BLaER1 treated with 17β-estradiol and CSF1 and Interleukin-3, amounts not matched to agents 10 nM and 100 nM (cell line): Measurements from ENCODE around the gene SEC24B.
A peak's percentile ranks its signal among the peaks of the same experiment; 100 is the strongest.

ENCODE experiments used
- H3K27ac ChIP-seq, 11 experiments: shearing (Covaris generic); formaldehyde crosslinking; 2 replicates each; pipeline ENCODE4 v1.8.1; 2022
- H3K27me3 ChIP-seq, 11 experiments: shearing (Covaris generic); formaldehyde crosslinking; 2 replicates each; pipeline ENCODE4 v1.8.1; 2022
- H3K36me3 ChIP-seq, 11 experiments: shearing (Covaris generic); formaldehyde crosslinking; 2 replicates each; pipeline ENCODE4 v1.8.1; 2022
- H3K4me1 ChIP-seq, 10 experiments: shearing (Covaris generic); formaldehyde crosslinking; 2 replicates each; pipeline ENCODE4 v1.8.1; 2022
- H3K4me2 ChIP-seq, 11 experiments: shearing (Covaris generic); formaldehyde crosslinking; 2 replicates each; pipeline ENCODE4 v1.8.1; 2022
- H3K4me3 ChIP-seq, 10 experiments: shearing (Covaris generic); formaldehyde crosslinking; 2 replicates each; pipeline ENCODE4 v1.8.1; 2022
- H3K9ac ChIP-seq, 11 experiments: shearing (Covaris generic); formaldehyde crosslinking; 2 replicates each; pipeline ENCODE4 v1.8.1; 2022
- H3K9me3 ChIP-seq, 11 experiments: shearing (Covaris generic); formaldehyde crosslinking; replicated peaks in 1 of 11; 2 replicates each; pipeline ENCODE4 v1.8.1; 2022
- H4K20me1 ChIP-seq, 11 experiments: shearing (Covaris generic); formaldehyde crosslinking; 2 replicates each; pipeline ENCODE4 v1.8.1; 2022
- Cebpa-rat ChIP-seq, 11 experiments: shearing (Covaris generic); IDR thresholded peaks; 2 replicates each; pipeline ENCODE4 v1.8.1; 2022

The SEC24B gene

GRCh38 chr4:109433205-109434006 lies at the start of gene SEC24B:
Gene SEC24B (plus strand): TSS chr4:109433815. CDS start chr4:109433870, 55 bp downstream.
- H3K4me3 ChIP-seq: peak within 1 kb of the TSS; percentile 68 to 92 (median 86)
- H3K4me2 ChIP-seq: peak within 1 kb of the TSS; percentile 84 to 97 (median 90)
- H3K9ac ChIP-seq: peak within 1 kb of the TSS; percentile 89 to 97 (median 94)
- TF ChIP-seq Cebpa-rat (IDR thresholded peaks at IDR 0.05): no peak
- H3K36me3 ChIP-seq: peaks cover 8 to 22% (median 14%) of the 10 kb centered on the region in 11 experiments; a peak in 16 of 22 replicates
- no peaks in the 10 kb centered on the region for H3K27me3 ChIP-seq
- peaks cover 41 to 44% (median 43%) of the 10 kb centered on the region in 11 experiments for H4K20me1 ChIP-seq
- peaks cover 26 to 50% (median 39%) of the 10 kb centered on the region in 10 experiments for H3K4me1 ChIP-seq
- H3K9me3 ChIP-seq: no peaks in the 10 kb centered on the region
- H3K27ac ChIP-seq: peak within 1 kb of the TSS; percentile 89 to 95 (median 93)

DNA sequence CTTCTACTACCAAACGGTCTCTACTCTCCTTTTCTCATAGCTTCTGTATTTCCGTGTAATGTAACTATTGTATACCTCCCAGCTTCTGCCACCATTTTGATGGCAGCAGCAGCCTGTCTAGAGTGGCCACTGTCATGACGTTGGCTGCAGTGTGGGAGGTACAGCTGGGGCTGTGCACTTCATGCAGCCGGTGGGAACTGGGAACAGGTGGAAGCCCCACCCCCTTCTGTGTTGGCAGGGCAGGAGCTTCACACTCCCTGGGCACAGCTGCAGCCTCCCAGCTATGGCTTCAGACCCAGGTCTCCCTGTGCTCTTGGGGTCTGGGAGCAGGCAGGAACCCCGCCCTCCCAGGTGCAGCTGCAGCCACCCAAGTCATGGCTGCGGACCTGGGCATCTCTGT lies 49.8 kb upstream of the SEC24B start:
- no peak overlapping the region for H3K9ac ChIP-seq
- H3K4me2 ChIP-seq: no peak overlapping the region
- no peak overlapping the region for H3K27ac ChIP-seq
- no peaks in the 10 kb centered on the region for H3K36me3 ChIP-seq
- H3K4me1 ChIP-seq: peaks cover 0 to 5% (median 0%) of the 10 kb centered on the region in 10 experiments; a peak in 1 of 20 replicates
- no peak for TF ChIP-seq Cebpa-rat (IDR thresholded peaks at IDR 0.05)
- H3K4me3 ChIP-seq: no peak overlapping the region
- H3K9me3 ChIP-seq: no peaks in the 10 kb centered on the region
- H3K27me3 ChIP-seq: no peaks in the 10 kb centered on the region
- H4K20me1 ChIP-seq: no peaks in the 10 kb centered on the region

DNA sequence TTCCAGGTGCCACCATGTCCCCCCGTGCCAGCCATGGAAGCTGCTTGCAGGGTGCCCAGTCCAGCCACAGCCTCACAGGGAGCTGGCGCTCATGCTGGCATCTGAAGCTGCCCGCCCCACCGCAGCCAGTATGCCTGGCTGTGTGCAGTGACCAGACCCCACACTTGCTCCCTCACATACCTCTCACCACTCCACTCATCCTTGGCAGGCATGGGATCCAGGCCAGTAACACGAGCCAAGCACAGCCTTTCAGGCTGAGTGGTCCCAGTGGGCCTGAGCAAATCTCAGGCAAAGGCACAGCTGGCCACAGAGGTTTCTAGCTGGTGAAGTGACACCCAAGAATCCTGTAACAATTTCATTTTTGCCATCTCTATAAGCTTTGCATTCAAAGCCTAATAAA lies 48.4 kb upstream of the SEC24B start:
- TF ChIP-seq Cebpa-rat (IDR thresholded peaks at IDR 0.05): no peak
- H3K27me3 ChIP-seq: no peaks in the 10 kb centered on the region
- H3K4me1 ChIP-seq: peaks cover 0 to 5% (median 0%) of the 10 kb centered on the region in 10 experiments; a peak in 1 of 20 replicates
- no peak overlapping the region for H3K4me3 ChIP-seq
- no peak overlapping the region for H3K27ac ChIP-seq
- no peaks in the 10 kb centered on the region for H3K36me3 ChIP-seq
- no peak overlapping the region for H3K4me2 ChIP-seq
- H4K20me1 ChIP-seq: no peaks in the 10 kb centered on the region
- H3K9ac ChIP-seq: no peak overlapping the region
- H3K9me3 ChIP-seq: no peaks in the 10 kb centered on the region

- Histone ChIP-seq H3K27me3 (no peaks in the 10 kb centered on the region), H3K27ac (no peak overlapping the region), H3K9me3 (peaks cover 0 to 3% (median 0%) of the 10 kb centered on the region in 11 experiments; a peak in 1 of 22 replicates), H3K4me1 (no peaks in the 10 kb centered on the region), H3K9ac (no peak overlapping the region), H3K36me3 (no peaks in the 10 kb centered on the region), H3K4me3 (no peak overlapping the region), H4K20me1 (no peaks in the 10 kb centered on the region), H3K4me2 (no peak overlapping the region)
- TF ChIP-seq Cebpa-rat (IDR thresholded peaks at IDR 0.05): no peak
These were observed 44.1 kb upstream of the SEC24B start for GRCh38 chr4:109389369-109390114.

- H3K4me1 ChIP-seq: no peaks in the 10 kb centered on the region
- no peak overlapping the region for H3K4me3 ChIP-seq
- H3K9ac ChIP-seq: no peak overlapping the region
- no peak for TF ChIP-seq Cebpa-rat (IDR thresholded peaks at IDR 0.05)
- peaks cover 0 to 3% (median 0%) of the 10 kb centered on the region in 11 experiments; a peak in 1 of 22 replicates for H3K9me3 ChIP-seq
- no peaks in the 10 kb centered on the region for H3K36me3 ChIP-seq
- H3K27me3 ChIP-seq: no peaks in the 10 kb centered on the region
- no peak overlapping the region for H3K27ac ChIP-seq
- H4K20me1 ChIP-seq: no peaks in the 10 kb centered on the region
- H3K4me2 ChIP-seq: no peak overlapping the region
These were observed 43.4 kb upstream of the SEC24B start for GRCh38 chr4:109390115-109390768.

DNA sequence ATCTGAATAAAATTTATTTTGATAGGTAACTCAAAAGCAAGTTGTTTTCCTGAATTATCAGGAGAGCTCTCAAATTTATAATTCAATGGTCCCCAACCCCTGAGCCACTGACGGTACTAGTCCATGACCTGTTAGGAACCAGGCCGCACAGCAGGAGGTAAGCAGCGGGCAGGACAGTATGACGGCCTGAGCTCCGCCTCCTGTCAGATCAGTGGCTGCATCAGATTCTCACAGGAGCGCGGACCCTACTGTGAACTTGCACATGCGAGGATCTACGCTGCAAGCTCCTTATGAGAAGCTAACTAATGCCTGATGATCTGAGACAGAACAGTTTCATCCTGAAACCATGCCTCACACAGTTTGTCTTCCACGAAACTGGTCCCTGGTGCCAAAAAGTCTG lies 37.9 kb upstream of the SEC24B start:
- H3K4me2 ChIP-seq: no peak overlapping the region
- no peaks in the 10 kb centered on the region for H3K36me3 ChIP-seq
- no peak overlapping the region for H3K27ac ChIP-seq
- no peaks in the 10 kb centered on the region for H3K4me1 ChIP-seq
- no peak overlapping the region for H3K9ac ChIP-seq
- H4K20me1 ChIP-seq: no peaks in the 10 kb centered on the region
- peaks cover 0 to 3% (median 0%) of the 10 kb centered on the region in 11 experiments; a peak in 1 of 22 replicates for H3K9me3 ChIP-seq
- TF ChIP-seq Cebpa-rat (IDR thresholded peaks at IDR 0.05): no peak
- no peak overlapping the region for H3K4me3 ChIP-seq
- no peaks in the 10 kb centered on the region for H3K27me3 ChIP-seq

DNA sequence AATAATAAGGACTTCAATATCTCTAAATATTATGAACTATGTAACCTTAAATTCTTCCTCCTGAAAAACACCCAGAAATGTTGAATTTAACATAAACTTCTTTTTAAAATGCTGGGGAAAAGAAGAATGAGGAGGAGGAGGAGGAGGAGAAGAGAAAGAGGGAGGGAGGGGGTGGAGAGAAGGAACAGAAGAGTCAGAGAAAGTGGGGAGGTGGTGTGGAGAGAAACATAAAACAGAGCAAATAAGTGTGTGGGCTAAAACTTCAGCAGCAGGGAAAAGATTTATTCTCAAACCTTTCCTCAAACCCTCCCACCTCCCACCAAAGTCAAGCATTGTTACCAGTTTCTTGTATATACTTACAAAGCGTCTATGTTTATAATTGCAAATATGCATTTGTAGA lies 34.7 kb upstream of the SEC24B start:
- no peaks in the 10 kb centered on the region for H4K20me1 ChIP-seq
- TF ChIP-seq Cebpa-rat (IDR thresholded peaks at IDR 0.05): no peak

DNA sequence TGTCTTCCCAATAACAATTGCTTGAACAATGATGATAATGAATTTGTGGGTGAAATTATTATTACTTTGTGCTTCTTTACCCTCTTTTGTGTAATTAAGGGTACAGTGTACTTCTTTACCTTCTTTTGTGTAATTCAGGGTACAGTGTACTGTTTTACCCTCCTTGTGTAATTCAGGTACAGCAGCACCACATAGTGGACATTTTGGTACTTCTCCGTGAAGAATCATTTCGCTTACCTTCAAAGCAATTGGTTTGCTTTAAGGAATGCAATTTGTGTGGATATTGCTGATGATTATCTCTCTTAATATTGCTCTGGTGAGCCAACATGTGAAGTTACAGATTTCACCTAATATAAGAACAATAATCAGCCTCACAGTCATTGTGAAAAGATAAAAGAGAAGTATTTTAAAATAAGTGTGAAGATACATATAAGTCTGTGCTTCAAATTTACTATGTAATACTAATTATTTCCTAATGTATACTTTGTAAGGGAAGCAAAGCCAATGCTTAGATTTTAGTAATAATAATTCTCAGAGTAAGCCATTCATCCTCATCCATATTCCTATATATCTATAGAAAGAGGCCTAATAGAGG lies 27.2 kb upstream of the SEC24B start:
- H3K9ac ChIP-seq: no peak overlapping the region
- H3K9me3 ChIP-seq: no peaks in the 10 kb centered on the region
- no peak overlapping the region for H3K27ac ChIP-seq
- no peaks in the 10 kb centered on the region for H4K20me1 ChIP-seq
- H3K27me3 ChIP-seq: no peaks in the 10 kb centered on the region
- no peak overlapping the region for H3K4me2 ChIP-seq
- TF ChIP-seq Cebpa-rat (IDR thresholded peaks at IDR 0.05): no peak
- H3K36me3 ChIP-seq: no peaks in the 10 kb centered on the region
- H3K4me1 ChIP-seq: peaks cover 0 to 5% (median 0%) of the 10 kb centered on the region in 10 experiments; a peak in 1 of 20 replicates
- H3K4me3 ChIP-seq: no peak overlapping the region

More for the DNA sequence above, 34.7 kb upstream of the SEC24B start:
- no peak overlapping the region for H3K9ac ChIP-seq
- no peaks in the 10 kb centered on the region for H3K9me3 ChIP-seq
- no peaks in the 10 kb centered on the region for H3K36me3 ChIP-seq
- no peak overlapping the region for H3K4me3 ChIP-seq
- H3K27ac ChIP-seq: no peak overlapping the region
- no peak overlapping the region for H3K4me2 ChIP-seq
- H3K4me1 ChIP-seq: no peaks in the 10 kb centered on the region
- no peaks in the 10 kb centered on the region for H3K27me3 ChIP-seq
